SK-N-SH (cell line): Measurements from ENCODE around the gene STRA8. TPM values are rescaled to one million over a fixed set of nuclear protein-coding genes. Genes with fewer than 3 reads are reported as not detected.

Source experiments
- CTCF ChIA-PET: fragments of 300-600, 350-600 bp; formaldehyde crosslinking; extraction: SDS; loops from one replicate; lab custom pipeline; 2021; lab: Yijun Ruan, JAX
- POLR2A ChIA-PET: fragments of 350-600 bp; sonication (Branson Sonifier 250); formaldehyde crosslinking; extraction: SDS; loops from one replicate; lab custom pipeline; 2020; ENCODE audit warnings: antibody characterized with exemption, inconsistent platforms; lab: Yijun Ruan, JAX
- DNase-seq: peaks from one replicate; pipeline ENCODE4 v3.0.0; 2012
- H2AFZ ChIP-seq: fragments of 200-600 bp; sonication (generic); 2 replicates; pipeline ENCODE4 v1.8.1; 2016; ENCODE audit warnings: antibody characterized with exemption, mild to moderate bottlenecking, low read depth
- H3F3A ChIP-seq: fragments of 200-600 bp; sonication (generic); replicated peaks from 2 replicates; pipeline ENCODE3; 2016; ENCODE audit warnings: antibody characterized with exemption, mild to moderate bottlenecking; ENCODE audit not compliant: insufficient read depth
- H3K27ac ChIP-seq, 2 experiments: fragments of 200-500 bp in 1 of 2; fragments of 200-600 bp in 1 of 2; sonication (Bioruptor generic) in 1 of 2; sonication (generic), shearing (Covaris generic) in 1 of 2; 2 replicates each; pipeline versions ENCODE4 v1.5.1 to v1.6.1; 2014 to 2016; ENCODE audit warnings: low read depth in 2 of 2, inconsistent platforms in 1 of 2, low read length in 1 of 2, mild to moderate bottlenecking in 1 of 2, mixed read lengths in 1 of 2
- H3K27me3 ChIP-seq: fragments of 200-600 bp; sonication (generic), shearing (Covaris generic); 2 replicates; pipeline ENCODE4 v1.6.1; 2016; ENCODE audit warnings: mixed run types; ENCODE audit not compliant: insufficient read depth
- H3K36me3 ChIP-seq, 2 experiments: fragments of 200-500 bp in 1 of 2; fragments of 200-600 bp in 1 of 2; sonication (Bioruptor generic) in 1 of 2; sonication (generic) in 1 of 2; replicated peaks in 1 of 2; 2 replicates each; pipeline versions ENCODE3 to v1.5.1; 2014 to 2016; ENCODE audit warnings: low read length in 1 of 2, mild to moderate bottlenecking in 1 of 2; ENCODE audit not compliant: insufficient read depth in 2 of 2, control insufficient read depth in 1 of 2
- H3K4me1 ChIP-seq, 2 experiments: fragments of 200-500 bp in 1 of 2; fragments of 200-600 bp in 1 of 2; sonication (Bioruptor generic) in 1 of 2; sonication (generic), shearing (Covaris generic) in 1 of 2; 2 replicates each; pipeline versions ENCODE4 v1.5.1 to v1.6.1; 2014 to 2016; ENCODE audit warnings: low read depth in 1 of 2, low read length in 1 of 2, mixed run types in 1 of 2; ENCODE audit not compliant: insufficient read depth in 2 of 2, control insufficient read depth in 1 of 2
- H3K4me2 ChIP-seq: fragments of 200-600 bp; sonication (generic), shearing (Covaris generic); 2 replicates; pipeline ENCODE4 v1.6.1; 2017; ENCODE audit warnings: mixed run types
- H3K4me3 ChIP-seq, 2 experiments: fragments of 200-500 bp in 1 of 2; fragments of 200-600 bp in 1 of 2; sonication (Bioruptor generic) in 1 of 2; sonication (generic), shearing (Covaris generic) in 1 of 2; 2 replicates each; pipeline versions ENCODE4 v1.5.1 to v1.8.1; 2014 to 2016; ENCODE audit warnings: low read depth in 2 of 2, inconsistent platforms in 1 of 2, low read length in 1 of 2, mild to moderate bottlenecking in 1 of 2, mixed read lengths in 1 of 2, moderate library complexity in 1 of 2
- H3K79me2 ChIP-seq: fragments of 200-600 bp; sonication (generic); 2 replicates; pipeline ENCODE4 v1.8.1; 2017; ENCODE audit warnings: mild to moderate bottlenecking; ENCODE audit not compliant: insufficient read depth
- H3K9ac ChIP-seq: fragments of 200-600 bp; sonication (generic); 2 replicates; pipeline ENCODE4 v1.6.1; 2017; ENCODE audit warnings: mixed run types
- H3K9me2 ChIP-seq: fragments of 200-600 bp; sonication (generic); 2 replicates; pipeline ENCODE4 v1.6.1; 2017; ENCODE audit warnings: mixed run types
- H3K9me3 ChIP-seq: fragments of 200-600 bp; sonication (generic); 2 replicates; pipeline ENCODE4 v1.6.1; 2017; ENCODE audit warnings: mixed run types, mild to moderate bottlenecking, moderate library complexity
- H4K20me1 ChIP-seq: fragments of 200-600 bp; sonication (generic); 2 replicates; pipeline ENCODE4 v1.6.1; 2017; ENCODE audit warnings: mild to moderate bottlenecking, mixed run types; ENCODE audit not compliant: insufficient read depth
- CHD2 ChIP-seq: fragments of 150-350 bp; IDR thresholded peaks from 2 replicates; pipeline ENCODE4 v1.6.1; 2018; ENCODE audit warnings: low read length; ENCODE audit not compliant: partially characterized antibody
- CTCF ChIP-seq: fragments of 200-600 bp; sonication (generic); IDR thresholded peaks from 2 replicates; pipeline ENCODE4 v1.6.1; 2017; ENCODE audit warnings: antibody characterized with exemption, mild to moderate bottlenecking, moderate library complexity
- ELF1 ChIP-seq: IDR thresholded peaks from 2 replicates; pipeline ENCODE4 v1.4.0; 2012
- EP300 ChIP-seq, 2 experiments: IDR thresholded peaks; 2 replicates each; pipeline versions ENCODE4 v1.4.0 to v1.6.1; 2012; ENCODE audit warnings: borderline replicate concordance in 1 of 2, low read depth in 1 of 2, low read length in 1 of 2
- EZH2phosphoT487 ChIP-seq: fragments of 200-600 bp; sonication (generic); IDR thresholded peaks from 2 replicates; pipeline ENCODE4 v1.6.1; 2017; ENCODE audit warnings: low read depth, mixed run types, mild to moderate bottlenecking, antibody characterized with exemption, moderate library complexity, borderline replicate concordance
- FOXM1 ChIP-seq: IDR thresholded peaks from 2 replicates; pipeline ENCODE4 v1.4.0; 2012; ENCODE audit warnings: low read depth, mild to moderate bottlenecking
- GABPA ChIP-seq: IDR thresholded peaks from 2 replicates; pipeline ENCODE4 v1.4.0; 2012; ENCODE audit warnings: low read depth, mild to moderate bottlenecking
- GATA2 ChIP-seq: sonication (generic); formaldehyde crosslinking; IDR thresholded peaks from 2 replicates; pipeline ENCODE4 v1.5.0; 2020; ENCODE audit warnings: mild to moderate bottlenecking, missing genetic modification reagents
- JUND ChIP-seq: IDR thresholded peaks from 2 replicates; pipeline ENCODE4 v1.4.0; 2012
- MEF2A ChIP-seq: IDR thresholded peaks from 2 replicates; pipeline ENCODE4 v1.4.0; 2012; ENCODE audit warnings: low read depth, borderline replicate concordance
- MXI1 ChIP-seq: IDR thresholded peaks from 2 replicates; pipeline ENCODE4 v1.6.1; 2012; ENCODE audit warnings: mild to moderate bottlenecking, low read depth, low read length, improper control_type of control experiment
- NFIC ChIP-seq: IDR thresholded peaks from 2 replicates; pipeline ENCODE4 v1.4.0; 2012; ENCODE audit warnings: borderline replicate concordance
- NRF1 ChIP-seq: IDR thresholded peaks from 2 replicates; pipeline ENCODE4 v1.6.1; 2012; ENCODE audit warnings: low read depth, mild to moderate bottlenecking, low read length
- RAD21 ChIP-seq: IDR thresholded peaks from 2 replicates; pipeline ENCODE4 v1.6.1; 2012; ENCODE audit warnings: mild to moderate bottlenecking, low read length
- RCOR1 ChIP-seq: fragments of 150-350 bp; IDR thresholded peaks from 2 replicates; pipeline ENCODE4 v1.6.1; 2017; ENCODE audit warnings: antibody characterized with exemption, low read length
- RFX5 ChIP-seq: IDR thresholded peaks from 2 replicates; pipeline ENCODE4 v1.6.1; 2012; ENCODE audit warnings: mild to moderate bottlenecking, improper control_type of control experiment, low read length
- SIN3A ChIP-seq: IDR thresholded peaks from 2 replicates; pipeline ENCODE4 v1.6.1; 2012; ENCODE audit warnings: low read depth, mild to moderate bottlenecking, low read length, moderate library complexity, borderline replicate concordance
- SMC3 ChIP-seq: IDR thresholded peaks from 2 replicates; pipeline ENCODE4 v1.6.1; 2012; ENCODE audit warnings: low read depth, low read length, improper control_type of control experiment
- TAF1 ChIP-seq: IDR thresholded peaks from 2 replicates; pipeline ENCODE4 v1.6.1; 2012; ENCODE audit warnings: low read depth, mild to moderate bottlenecking, low read length, moderate library complexity, borderline replicate concordance
- TCF12 ChIP-seq: IDR thresholded peaks from 2 replicates; pipeline ENCODE4 v1.4.0; 2012
- ZBTB33 ChIP-seq: IDR thresholded peaks from 2 replicates; pipeline ENCODE4 v1.4.0; 2012; ENCODE audit warnings: low read depth, borderline replicate concordance
- WGBS: methylation state at CpG from one replicate; pipeline ENCODE4 v1.1.6; 2017; ENCODE audit warnings: low lambda C conversion rate; 5-methylcytosine and 5-hydroxymethylcytosine counted together
- polyA plus RNA-seq, 3 experiments: library from polyadenylated mRNA; depleted of rRNA; stranded (reverse); fragments of >200 nt; gene quantifications; 2 replicates each; pipeline ENCODE4 v1.2.3, GENCODE V29; 2012
- TF ChIP-seq, protein P1 (sequence below): fragments of 150-350 bp; IDR thresholded peaks from 2 replicates; pipeline ENCODE4 v1.6.1; 2017; ENCODE audit warnings: antibody characterized with exemption, low read length, low read depth, borderline replicate concordance

The STRA8 gene
- polyA plus RNA-seq, 1 of the 3 experiments (the other 2 are of a cell fraction), result not detected

DNA sequence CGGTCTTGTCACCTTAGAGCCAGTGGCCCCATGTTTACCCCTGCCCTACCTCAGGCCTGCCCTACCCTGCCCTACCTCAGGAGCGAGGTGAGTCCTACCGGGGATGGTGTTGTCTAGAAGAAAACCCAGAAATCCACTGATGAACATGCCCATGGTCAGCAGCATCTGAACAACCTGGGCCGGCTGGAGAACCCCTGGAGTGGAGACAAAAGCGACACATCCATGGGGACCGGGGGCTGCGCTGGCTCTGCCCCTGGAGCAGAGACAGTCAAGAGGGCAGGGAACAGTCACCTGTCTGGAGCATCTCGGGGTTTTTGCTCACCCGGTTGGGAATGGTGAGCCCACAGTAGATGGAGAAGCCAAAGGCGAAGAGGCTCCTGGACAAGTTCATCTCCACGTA, 36.3 kb downstream of the STRA8 start:
- no peak overlapping the region for H3K4me3 ChIP-seq
- H3K79me2 ChIP-seq, result no peaks in the 10 kb centered on the region
- no peaks in the 10 kb centered on the region for H3F3A ChIP-seq
- H3K9me2 ChIP-seq, result no peaks in the 10 kb centered on the region
- H3K9me3 ChIP-seq, result no peaks in the 10 kb centered on the region
- TF ChIP-seq RFX5 (no peak), MEF2A (no peak), NRF1 (no peak), TCF12 (no peak), ELF1 (no peak), CHD2 (no peak), CTCF (no peak), GABPA (no peak), SIN3A (no peak), MXI1 (no peak), NFIC (no peak), SMC3 (no peak), EZH2phosphoT487 (no peak), RCOR1 (no peak), TAF1 (no peak)
- TF ChIP-seq, protein P1, sequence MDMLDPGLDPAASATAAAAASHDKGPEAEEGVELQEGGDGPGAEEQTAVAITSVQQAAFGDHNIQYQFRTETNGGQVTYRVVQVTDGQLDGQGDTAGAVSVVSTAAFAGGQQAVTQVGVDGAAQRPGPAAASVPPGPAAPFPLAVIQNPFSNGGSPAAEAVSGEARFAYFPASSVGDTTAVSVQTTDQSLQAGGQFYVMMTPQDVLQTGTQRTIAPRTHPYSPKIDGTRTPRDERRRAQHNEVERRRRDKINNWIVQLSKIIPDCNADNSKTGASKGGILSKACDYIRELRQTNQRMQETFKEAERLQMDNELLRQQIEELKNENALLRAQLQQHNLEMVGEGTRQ, result no peak
- no peaks in the 10 kb centered on the region for H3K27me3 ChIP-seq
- H3K36me3 ChIP-seq, result no peaks in the 10 kb centered on the region
- no peak for DNase-seq
- CTCF ChIA-PET, result interaction anchor here (0.6 kb wide), 1 partner anchor 441 kb away, joined by 3 read pairs; no protein-coding TSS in a partner anchor
- POLR2A ChIA-PET, result no interaction called here
- no peak overlapping the region for H3K4me2 ChIP-seq
- no peak overlapping the region for H3K9ac ChIP-seq
- no peak overlapping the region for H3K27ac ChIP-seq
- 85% methylated on average over 10 of the region's 11 CpGs for WGBS
- no peak overlapping the region for H2AFZ ChIP-seq
- no peaks in the 10 kb centered on the region for H3K4me1 ChIP-seq
- no peaks in the 10 kb centered on the region for H4K20me1 ChIP-seq

- Histone ChIP-seq H3K9ac (no peak overlapping the region), H3K27ac (no peak overlapping the region), H3K27me3 (no peaks in the 10 kb centered on the region), H2AFZ (no peak overlapping the region), H3F3A (no peaks in the 10 kb centered on the region), H3K4me1 (no peaks in the 10 kb centered on the region), H3K9me3 (no peaks in the 10 kb centered on the region), H3K4me3 (no peak overlapping the region), H3K9me2 (no peaks in the 10 kb centered on the region), H3K36me3 (no peaks in the 10 kb centered on the region), H3K4me2 (no peak overlapping the region), H3K79me2 (no peaks in the 10 kb centered on the region), H4K20me1 (no peaks in the 10 kb centered on the region)
- CTCF ChIA-PET, result interaction anchor here (0.9 kb wide), 1 partner anchor 681 kb away, joined by 3 read pairs; no protein-coding TSS in a partner anchor
- POLR2A ChIA-PET, result no interaction called here
- no peak for DNase-seq
- TF ChIP-seq CTCF (no peak), FOXM1 (no peak), JUND (no peak), EP300 (IDR thresholded peaks at IDR 0.05; ENCODE audit: borderline replicate concordance in 1 of 2, low read depth in 1 of 2, low read length in 1 of 2) (no peak), ZBTB33 (no peak), RCOR1 (no peak), RAD21 (no peak), GATA2 (CRISPR knock-in tag) (no peak)
- WGBS, result 72% methylated on average over 22 of the region's 23 CpGs
Observed at GRCh38 chr7:135270577-135271254, 37.1 kb downstream of the STRA8 start.
